GM18505 (cell line): Measurements from ENCODE around the gene WDR54.
A peak's percentile ranks its signal among the peaks of the same experiment; 100 is the strongest.

Source experiments
- ATAC-seq: cut with Tn5 transposase; IDR thresholded peaks from one replicate; pipeline ENCODE4 v1.9.1; 2021; ENCODE audit not compliant: unreplicated experiment
- POLR2A ChIP-seq: IDR thresholded peaks from 4 replicates; pipeline ENCODE4 v1.6.1; 2011; ENCODE audit warnings: borderline replicate concordance; ENCODE audit not compliant: insufficient read depth, insufficient read length; ENCODE audit errors: extremely low read depth

WDR54 gene

GRCh38 chr2:74421221-74421870 is at the start of gene WDR54, which contains the start of gene C2orf81:
Gene WDR54, plus strand, starts transcription at chr2:74421730. Its CDS starts 424 bp downstream, at chr2:74422154.
Gene C2orf81, minus strand, starts transcription at chr2:74421619. Its CDS starts 59 bp downstream, at chr2:74421560.
- TF ChIP-seq POLR2A = peak; percentile 90
- ATAC-seq = peak; percentile 86

- ATAC-seq = no peak
- TF ChIP-seq POLR2A = no peak
Observed at GRCh38 chr2:74372674-74373073, 48.9 kb upstream of the WDR54 start.

- ATAC-seq = no peak
- no peak for TF ChIP-seq POLR2A
Observed at GRCh38 chr2:74373221-74373676, 48.3 kb upstream of the WDR54 start.

- no peak for TF ChIP-seq POLR2A
- no peak for ATAC-seq
Observed at GRCh38 chr2:74373985-74374384, 47.5 kb upstream of the WDR54 start.

GRCh38 chr2:74374509-74375205 is 46.9 kb upstream of the WDR54 start:
- TF ChIP-seq POLR2A = no peak
- no peak for ATAC-seq

GRCh38 chr2:74375838-74376237 is 45.7 kb upstream of the WDR54 start:
- no peak for ATAC-seq
- no peak for TF ChIP-seq POLR2A

- no peak for ATAC-seq
- TF ChIP-seq POLR2A = no peak
Observed at GRCh38 chr2:74378007-74378406, 43.5 kb upstream of the WDR54 start.

- TF ChIP-seq POLR2A = no peak
- no peak for ATAC-seq
Observed at GRCh38 chr2:74379851-74380789, 41.4 kb upstream of the WDR54 start, which contains the start of gene DCTN1. Gene DCTN1, minus strand, starts transcription at chr2:74380311. Its CDS starts 274 bp downstream, at chr2:74380037.

- no peak for ATAC-seq
- no peak for TF ChIP-seq POLR2A
Observed at GRCh38 chr2:74381751-74382150, 39.8 kb upstream of the WDR54 start.

- TF ChIP-seq POLR2A = no peak
- no peak for ATAC-seq
Observed at GRCh38 chr2:74383254-74383653, 38.3 kb upstream of the WDR54 start.

- TF ChIP-seq POLR2A = no peak
- no peak for ATAC-seq
Observed at GRCh38 chr2:74384051-74384450, 37.5 kb upstream of the WDR54 start.

- TF ChIP-seq POLR2A = no peak
- no peak for ATAC-seq
Observed at GRCh38 chr2:74385396-74385795, 36.1 kb upstream of the WDR54 start.

GRCh38 chr2:74387346-74387745 is 34.2 kb upstream of the WDR54 start:
- no peak for ATAC-seq

More at GRCh38 chr2:74387346-74387745, 34.2 kb upstream of the WDR54 start:
- TF ChIP-seq POLR2A = no peak
